ENCODE data around the gene UBAP2.

The UBAP2 gene

GRCh38 chr9:33995449-33995848 is 53.2 kb downstream of the UBAP2 start:
- TF ChIP-seq CTCF (IDR thresholded peaks at IDR 0.05; ENCODE audit: control insufficient read depth, insufficient read depth, low read depth, low read length, missing control alignments), result no peak
- DNase-seq (ENCODE audit: low read depth), result no peak
- H3K4me3 ChIP-seq (ENCODE audit: control insufficient read depth, low read depth, low read length), result no peak overlapping the region

DNA sequence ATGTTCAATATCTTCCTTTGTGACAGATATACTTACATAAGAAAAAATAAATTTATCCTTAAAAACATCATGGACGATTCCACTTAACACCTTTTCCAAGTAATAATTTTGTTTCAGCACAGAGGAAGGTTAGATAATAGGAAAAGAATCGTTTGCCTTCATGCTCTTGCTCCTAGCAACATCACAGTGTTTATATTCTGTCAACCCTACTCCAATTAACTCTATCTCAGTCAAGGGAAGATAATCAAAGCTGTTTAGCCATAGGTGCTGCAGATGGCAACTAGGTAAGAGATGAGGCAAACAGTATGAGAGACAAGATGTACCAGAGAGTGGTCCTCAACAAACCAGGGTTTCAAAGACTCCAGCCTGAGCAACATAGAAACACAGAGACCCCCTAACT is 55.6 kb downstream of the UBAP2 start:
- H3K4me3 ChIP-seq (ENCODE audit: control insufficient read depth, low read depth, low read length), result no peak overlapping the region
- no peak for TF ChIP-seq CTCF (IDR thresholded peaks at IDR 0.05; ENCODE audit: control insufficient read depth, insufficient read depth, low read depth, low read length, missing control alignments)
- no peak for DNase-seq (ENCODE audit: low read depth)

GRCh38 chr9:33992632-33993031 is 56.1 kb downstream of the UBAP2 start:
- DNase-seq (ENCODE audit: low read depth), result no peak
- TF ChIP-seq CTCF (IDR thresholded peaks at IDR 0.05; ENCODE audit: control insufficient read depth, insufficient read depth, low read depth, low read length, missing control alignments), result no peak
- no peak overlapping the region for H3K4me3 ChIP-seq (ENCODE audit: control insufficient read depth, low read depth, low read length)

GRCh38 chr9:33988219-33988890 is 60.3 kb downstream of the UBAP2 start:
- no peak for TF ChIP-seq CTCF (IDR thresholded peaks at IDR 0.05; ENCODE audit: control insufficient read depth, insufficient read depth, low read depth, low read length, missing control alignments)
- DNase-seq (ENCODE audit: low read depth), result no peak
- H3K4me3 ChIP-seq (ENCODE audit: control insufficient read depth, low read depth, low read length), result no peak overlapping the region

GRCh38 chr9:33976414-33976813 is 72.3 kb downstream of the UBAP2 start:
- no peak overlapping the region for H3K4me3 ChIP-seq (ENCODE audit: control insufficient read depth, low read depth, low read length)
- no peak for TF ChIP-seq CTCF (IDR thresholded peaks at IDR 0.05; ENCODE audit: control insufficient read depth, insufficient read depth, low read depth, low read length, missing control alignments)
- DNase-seq (ENCODE audit: low read depth), result no peak

GRCh38 chr9:33972698-33973097 is 76.0 kb downstream of the UBAP2 start:
- no peak overlapping the region for H3K4me3 ChIP-seq (ENCODE audit: control insufficient read depth, low read depth, low read length)
- TF ChIP-seq CTCF (IDR thresholded peaks at IDR 0.05; ENCODE audit: control insufficient read depth, insufficient read depth, low read depth, low read length, missing control alignments), result no peak
- DNase-seq (ENCODE audit: low read depth), result no peak

Data from AG09309 (cell line).